ACC112 (cell line): ENCODE results near the gene COL23A1.

Source experiments
- H2AFZ ChIP-seq: fragments of 200-600 bp; sonication (generic); one replicate; pipeline ENCODE4 v1.6.0; 2017; ENCODE audit warnings: antibody characterized with exemption, low read length; ENCODE audit not compliant: unreplicated experiment
- H3K27ac ChIP-seq: fragments of 200-600 bp; sonication (generic); 2 replicates; pipeline ENCODE4 v1.5.1; 2014; ENCODE audit warnings: low read depth, mild to moderate bottlenecking, antibody characterized with exemption, low read length, moderate library complexity
- H3K27me3 ChIP-seq: fragments of 200-600 bp; sonication (generic); 2 replicates; pipeline ENCODE4 v1.6.1; 2014; ENCODE audit warnings: mild to moderate bottlenecking, antibody characterized with exemption, low read length, moderate library complexity, mixed read lengths; ENCODE audit not compliant: insufficient read depth
- H3K36me3 ChIP-seq: fragments of 200-600 bp; sonication (generic); 2 replicates; pipeline ENCODE4 v1.6.1; 2016; ENCODE audit warnings: mild to moderate bottlenecking, antibody characterized with exemption, low read length, moderate library complexity, mixed read lengths; ENCODE audit not compliant: insufficient read depth
- H3K4me1 ChIP-seq: fragments of 200-600 bp; sonication (generic); one replicate; pipeline ENCODE4 v1.6.1; 2016; ENCODE audit warnings: low read length, mixed read lengths; ENCODE audit not compliant: insufficient read depth, unreplicated experiment, control insufficient read depth
- H3K4me3 ChIP-seq: fragments of 200-600 bp; sonication (generic); 2 replicates; pipeline ENCODE4 v1.5.1; 2014; ENCODE audit warnings: mild to moderate bottlenecking, low read depth, low read length
- H3K79me2 ChIP-seq: fragments of 200-600 bp; sonication (generic); one replicate; pipeline ENCODE4 v1.6.0; 2016; ENCODE audit warnings: low read length; ENCODE audit not compliant: control insufficient read depth, unreplicated experiment, insufficient read depth

The COL23A1 gene

GRCh38 chr5:178365501-178366440 lies 224.4 kb downstream of the COL23A1 start:
- H3K4me1 ChIP-seq: no peaks in the 10 kb centered on the region
- peaks cover 28% of the 10 kb centered on the region for H3K27me3 ChIP-seq
- no peak overlapping the region for H3K4me3 ChIP-seq
- no peak overlapping the region for H3K27ac ChIP-seq
- H2AFZ ChIP-seq: no peak overlapping the region
- H3K79me2 ChIP-seq: no peaks in the 10 kb centered on the region
- no peaks in the 10 kb centered on the region for H3K36me3 ChIP-seq

GRCh38 chr5:178364326-178364675 lies 225.9 kb downstream of the COL23A1 start:
- Histone ChIP-seq H2AFZ (no peak overlapping the region), H3K27ac (no peak overlapping the region), H3K27me3 (peaks cover 28% of the 10 kb centered on the region), H3K36me3 (no peaks in the 10 kb centered on the region), H3K4me1 (no peaks in the 10 kb centered on the region), H3K79me2 (no peaks in the 10 kb centered on the region), H3K4me3 (no peak overlapping the region)

- no peak overlapping the region for H3K4me3 ChIP-seq
- no peaks in the 10 kb centered on the region for H3K79me2 ChIP-seq
- H3K4me1 ChIP-seq: no peaks in the 10 kb centered on the region
- H3K36me3 ChIP-seq: no peaks in the 10 kb centered on the region
- no peak overlapping the region for H3K27ac ChIP-seq
- H3K27me3 ChIP-seq: peaks cover 33% of the 10 kb centered on the region
- no peak overlapping the region for H2AFZ ChIP-seq
Measured at GRCh38 chr5:178363501-178364325, 226.5 kb downstream of the COL23A1 start.

GRCh38 chr5:178361657-178362445 lies 228.3 kb downstream of the COL23A1 start:
- Histone ChIP-seq H2AFZ (no peak overlapping the region), H3K4me3 (no peak overlapping the region), H3K27me3 (peaks cover 30% of the 10 kb centered on the region), H3K36me3 (no peaks in the 10 kb centered on the region), H3K79me2 (no peaks in the 10 kb centered on the region), H3K4me1 (no peaks in the 10 kb centered on the region), H3K27ac (no peak overlapping the region)

- no peak overlapping the region for H3K27ac ChIP-seq
- no peaks in the 10 kb centered on the region for H3K79me2 ChIP-seq
- peaks cover 36% of the 10 kb centered on the region for H3K27me3 ChIP-seq
- H3K4me3 ChIP-seq: no peak overlapping the region
- H2AFZ ChIP-seq: no peak overlapping the region
- no peaks in the 10 kb centered on the region for H3K36me3 ChIP-seq
- no peaks in the 10 kb centered on the region for H3K4me1 ChIP-seq
Measured at GRCh38 chr5:178360926-178361235, 229.3 kb downstream of the COL23A1 start.

GRCh38 chr5:178360222-178360925 lies 229.8 kb downstream of the COL23A1 start:
- H3K27ac ChIP-seq: no peak overlapping the region
- H3K4me3 ChIP-seq: no peak overlapping the region; the same call in 1 of the 2 replicates
- H2AFZ ChIP-seq: no peak overlapping the region
- peaks cover 39% of the 10 kb centered on the region for H3K27me3 ChIP-seq
- no peaks in the 10 kb centered on the region for H3K36me3 ChIP-seq
- H3K79me2 ChIP-seq: no peaks in the 10 kb centered on the region
- no peaks in the 10 kb centered on the region for H3K4me1 ChIP-seq

GRCh38 chr5:178359738-178360137 lies 230.5 kb downstream of the COL23A1 start:
- Histone ChIP-seq H3K4me1 (no peaks in the 10 kb centered on the region), H3K27ac (no peak overlapping the region), H3K4me3 (no peak overlapping the region; the same call in 1 of the 2 replicates), H2AFZ (no peak overlapping the region), H3K27me3 (peaks cover 39% of the 10 kb centered on the region), H3K79me2 (no peaks in the 10 kb centered on the region), H3K36me3 (no peaks in the 10 kb centered on the region)

GRCh38 chr5:178357678-178358077 lies 232.5 kb downstream of the COL23A1 start:
- H3K4me3 ChIP-seq: no peak overlapping the region
- H3K27me3 ChIP-seq: peaks cover 46% of the 10 kb centered on the region
- no peak overlapping the region for H3K27ac ChIP-seq
- no peaks in the 10 kb centered on the region for H3K79me2 ChIP-seq
- H3K36me3 ChIP-seq: no peaks in the 10 kb centered on the region
- no peak overlapping the region for H2AFZ ChIP-seq
- no peaks in the 10 kb centered on the region for H3K4me1 ChIP-seq

GRCh38 chr5:178357121-178357521 lies 233.1 kb downstream of the COL23A1 start:
- Histone ChIP-seq H3K27ac (no peak overlapping the region), H3K79me2 (no peaks in the 10 kb centered on the region), H3K36me3 (no peaks in the 10 kb centered on the region), H3K4me1 (no peaks in the 10 kb centered on the region), H3K27me3 (peaks cover 47% of the 10 kb centered on the region), H2AFZ (no peak overlapping the region), H3K4me3 (no peak overlapping the region)

GRCh38 chr5:178356431-178356872 lies 233.7 kb downstream of the COL23A1 start:
- H3K27me3 ChIP-seq: peaks cover 42% of the 10 kb centered on the region
- no peak overlapping the region for H2AFZ ChIP-seq
- no peaks in the 10 kb centered on the region for H3K4me1 ChIP-seq
- H3K27ac ChIP-seq: no peak overlapping the region
- no peak overlapping the region for H3K4me3 ChIP-seq
- H3K36me3 ChIP-seq: no peaks in the 10 kb centered on the region
- no peaks in the 10 kb centered on the region for H3K79me2 ChIP-seq
